NCI-H524 (cell line): ENCODE results near the gene ZFP3.
A peak's percentile ranks its signal among the peaks of the same experiment; 100 is the strongest.
"Not testable (repeated sequence)": the region's sequence is repeated elsewhere in the genome, so short reads cannot be mapped to it uniquely, and the experiment has no call there.

Experiments
- DNase-seq, 2 experiments: peaks; one replicate each; lab custom pipeline; 2025; lab: John Stamatoyannopoulos, UW

The ZFP3 gene

GRCh38 chr17:5078106-5079028 is at the start of gene ZFP3:
Gene ZFP3, plus strand, starts transcription at chr17:5078467. Its CDS starts 13,038 bp downstream, at chr17:5091505.
- DNase-seq, result peak; percentile 59 to 89

DNA sequence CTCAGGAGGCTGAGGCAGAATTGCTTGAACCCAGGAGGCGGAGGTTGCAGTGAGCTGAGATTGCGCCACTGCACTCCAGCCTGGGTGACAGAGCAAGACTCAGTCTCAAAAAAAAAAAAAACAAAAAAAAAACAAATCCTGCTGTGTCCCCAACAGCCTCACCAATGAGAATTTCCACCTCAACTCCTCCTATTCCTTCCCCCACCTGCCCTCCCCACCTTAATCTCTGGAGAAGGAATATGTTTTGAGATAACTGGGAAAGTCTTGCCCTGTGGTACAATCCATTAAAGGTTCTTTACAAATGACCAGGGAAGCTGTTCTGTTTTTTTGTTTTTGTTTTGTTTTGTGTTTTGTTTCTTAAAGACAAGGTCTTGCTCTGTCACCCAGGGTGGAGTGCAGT is 48.1 kb upstream of the ZFP3 start:
- DNase-seq, result not testable (repeated sequence)

GRCh38 chr17:5031365-5032082 is 46.7 kb upstream of the ZFP3 start:
- peak; percentile 70 to 81 for DNase-seq

DNA sequence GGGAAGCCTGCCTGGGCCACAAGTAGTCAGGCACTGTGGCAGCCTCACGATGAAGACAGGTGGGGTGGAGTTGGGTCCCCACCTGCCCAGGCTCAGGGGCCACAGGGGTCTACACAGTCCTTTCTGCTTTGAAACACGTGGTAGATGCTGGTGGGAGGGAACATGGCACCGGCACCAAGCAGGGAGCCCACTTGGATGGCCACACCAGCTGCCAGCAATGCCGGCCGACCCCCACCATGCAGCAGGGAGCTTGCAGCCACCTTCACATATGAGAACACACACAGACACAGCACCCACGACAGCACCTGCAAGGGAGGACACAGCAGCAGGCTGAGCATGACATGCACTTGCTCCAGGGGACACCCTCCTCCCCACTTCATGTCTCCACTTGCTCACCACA is 45.4 kb upstream of the ZFP3 start:
- DNase-seq, result no peak

GRCh38 chr17:5033352-5034015 is 44.8 kb upstream of the ZFP3 start:
- DNase-seq, result no peak

DNA sequence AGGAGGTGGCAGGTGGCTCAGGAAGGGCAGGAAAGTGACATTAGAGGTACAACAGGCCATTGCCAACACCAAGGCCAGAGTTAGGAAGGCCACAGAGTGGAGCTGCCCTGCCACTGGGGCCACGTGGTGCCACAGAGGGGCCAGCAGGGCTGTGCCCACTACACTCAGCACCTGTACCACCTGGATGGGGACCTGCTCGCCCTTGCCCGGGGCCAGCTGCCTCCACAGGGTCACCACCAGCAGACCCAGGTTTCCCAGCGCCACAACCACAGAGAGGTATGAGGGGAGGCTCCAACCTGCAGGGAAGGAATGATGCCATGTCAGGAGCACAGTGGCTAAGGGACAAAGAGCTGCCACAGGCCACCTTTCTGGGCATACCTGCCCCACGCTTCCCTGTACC is 44.2 kb upstream of the ZFP3 start:
- DNase-seq, result no peak

- DNase-seq, result no peak
These were observed 43.6 kb upstream of the ZFP3 start for GRCh38 chr17:5034651-5035050.

DNA sequence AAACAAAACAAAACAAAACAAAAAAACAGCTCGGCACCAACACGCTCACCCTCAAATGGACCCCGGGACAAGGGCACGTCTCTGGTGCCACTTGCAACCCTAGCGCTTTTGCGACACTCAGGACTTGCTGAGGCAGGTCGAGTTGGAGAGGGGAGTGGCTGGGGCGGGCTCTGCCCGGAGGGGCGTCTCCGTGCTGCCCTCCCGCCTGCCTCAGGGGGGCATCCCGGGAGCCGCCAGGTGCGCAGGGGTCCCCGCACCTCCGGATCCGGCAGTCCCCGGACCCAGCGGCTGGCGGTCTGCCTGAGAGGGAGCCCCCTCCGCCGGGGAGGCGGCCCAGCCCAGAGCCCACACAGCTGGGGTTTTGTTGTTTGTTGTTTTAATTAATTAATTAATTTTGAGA is 43.0 kb upstream of the ZFP3 start, which contains the start of gene SLC52A1:
Gene SLC52A1 (minus strand): TSS at position 112 of the 400 bp plus-strand sequence. CDS start 820 bp downstream, outside the sequence.
- DNase-seq, result no peak

DNA sequence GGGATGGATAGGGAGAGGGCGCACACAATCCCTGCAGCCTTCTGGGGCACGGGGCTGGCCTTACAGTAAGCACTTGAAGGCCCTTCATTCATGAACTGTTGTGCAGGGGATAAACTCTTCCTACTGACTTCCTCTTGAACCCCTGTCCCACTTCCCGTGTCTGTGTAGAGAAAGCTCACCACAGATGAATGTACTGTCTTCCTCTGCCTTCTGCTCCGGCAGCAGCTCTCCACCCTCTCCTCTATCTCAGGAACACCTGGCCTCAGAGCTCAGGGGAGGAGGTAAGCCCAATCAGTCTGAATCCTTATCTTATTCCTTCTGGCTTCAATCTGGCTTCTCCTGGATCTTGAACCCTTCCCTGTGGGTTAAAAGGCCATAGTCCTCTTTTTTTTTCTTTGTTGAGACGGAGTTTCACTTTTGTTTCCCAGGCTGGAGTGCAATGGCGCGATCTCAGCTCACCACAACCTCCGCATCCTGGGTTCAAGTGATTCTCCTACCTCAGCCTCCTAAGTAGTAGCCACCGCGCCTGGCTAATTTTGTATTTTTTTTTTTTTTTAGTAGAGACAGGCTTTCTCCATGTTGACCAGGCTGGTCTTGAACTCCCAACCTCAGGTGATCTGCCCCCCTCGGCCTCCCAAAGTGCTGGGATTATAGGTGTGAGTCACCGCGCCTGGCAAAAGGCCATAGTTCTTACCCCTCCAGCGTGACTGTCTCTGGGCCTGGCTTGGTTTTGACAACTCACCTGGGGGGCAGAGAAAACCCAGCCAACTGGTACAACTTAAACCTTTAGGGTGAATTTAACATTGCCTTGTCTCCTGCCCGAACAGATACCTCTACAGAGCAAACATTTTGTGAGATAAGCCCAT is 35.9 kb upstream of the ZFP3 start:
- no peak for DNase-seq

- no peak for DNase-seq
These were observed 34.7 kb upstream of the ZFP3 start for GRCh38 chr17:5043524-5043923.

- DNase-seq, result no peak
These were observed 33.6 kb upstream of the ZFP3 start for GRCh38 chr17:5044630-5045029.

DNA sequence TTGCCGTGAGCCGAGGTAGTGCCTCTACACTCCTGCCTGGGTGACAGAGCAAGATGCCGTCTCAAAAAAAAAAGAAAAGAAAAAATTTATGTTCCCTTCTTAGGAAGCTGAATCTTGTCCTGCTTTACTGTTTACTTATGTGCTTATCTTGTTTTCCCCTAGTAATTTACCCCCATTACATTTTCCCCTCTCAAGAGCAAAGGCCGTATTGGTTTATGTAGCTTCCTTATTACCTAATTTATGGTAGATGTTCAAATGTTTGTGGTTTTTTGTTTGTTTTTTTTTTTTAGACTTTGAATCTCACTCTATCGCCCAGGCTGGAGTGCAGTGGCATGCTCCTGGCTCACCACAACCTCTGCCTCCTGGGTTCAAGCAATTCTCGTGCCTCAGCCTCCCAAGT is 32.8 kb upstream of the ZFP3 start:
- DNase-seq, result no peak

GRCh38 chr17:5047446-5047845 is 30.8 kb upstream of the ZFP3 start:
- no peak for DNase-seq

- no peak for DNase-seq
These were observed 28.9 kb upstream of the ZFP3 start for GRCh38 chr17:5049314-5049841.

GRCh38 chr17:5050278-5050677 is 28.0 kb upstream of the ZFP3 start:
- DNase-seq, result no peak

- DNase-seq, result peak in 1 of 2 experiments; percentile 40
These were observed 22.7 kb upstream of the ZFP3 start for GRCh38 chr17:5055543-5055942.

DNA sequence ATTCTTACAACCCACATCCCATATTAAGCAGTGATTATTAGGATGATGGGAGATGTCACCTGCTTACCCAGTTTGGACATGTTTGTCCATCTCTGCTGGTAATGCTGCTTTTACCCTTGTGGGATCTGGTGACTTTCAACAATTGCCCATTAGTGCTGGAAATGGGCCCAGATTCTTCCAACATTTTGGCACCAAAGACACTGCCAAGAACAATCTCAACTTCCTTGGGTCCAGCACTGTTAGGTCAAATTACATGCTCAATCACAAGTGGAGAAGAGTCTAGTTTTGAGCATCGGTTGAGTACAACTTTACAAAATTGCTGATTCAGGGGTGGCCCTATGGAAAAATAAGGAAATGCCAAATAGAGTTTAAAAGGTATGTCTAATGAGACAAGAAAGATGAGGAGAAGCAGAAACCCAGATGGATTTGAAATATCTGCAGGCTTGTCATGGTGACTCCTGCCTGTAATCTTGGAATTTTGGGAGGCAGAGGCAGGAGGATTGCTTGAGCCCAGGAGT is 13.0 kb upstream of the ZFP3 start:
- DNase-seq, result no peak

- DNase-seq, result no peak
These were observed 10.0 kb upstream of the ZFP3 start for GRCh38 chr17:5068236-5068635.

GRCh38 chr17:5069724-5070123 is 8.5 kb upstream of the ZFP3 start:
- no peak for DNase-seq

GRCh38 chr17:5075472-5075871 is 2.8 kb upstream of the ZFP3 start:
- not testable (repeated sequence) for DNase-seq

DNA sequence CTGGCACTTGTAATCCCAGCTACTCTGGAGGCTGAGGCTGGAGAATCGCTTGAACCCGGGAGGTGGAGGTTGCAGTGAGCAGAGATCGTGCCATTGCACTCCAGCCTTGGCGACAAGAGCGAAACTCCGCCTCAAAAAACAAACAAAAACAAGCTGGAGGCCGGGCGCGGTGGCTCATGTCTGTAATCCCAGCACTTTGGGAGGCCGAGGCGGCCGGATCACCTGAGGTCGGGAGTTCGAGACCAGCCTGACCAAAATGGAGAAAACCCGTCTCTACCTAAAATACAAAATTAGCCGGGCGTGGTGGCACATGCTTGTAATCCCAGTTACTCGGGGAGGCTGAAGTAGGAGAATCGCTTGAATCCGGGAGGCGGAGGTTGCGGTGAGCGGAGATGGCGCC is 992 bp upstream of the ZFP3 start:
- DNase-seq, result not testable (repeated sequence)
